ENCODE measurements around the gene BAZ1A.

DNA sequence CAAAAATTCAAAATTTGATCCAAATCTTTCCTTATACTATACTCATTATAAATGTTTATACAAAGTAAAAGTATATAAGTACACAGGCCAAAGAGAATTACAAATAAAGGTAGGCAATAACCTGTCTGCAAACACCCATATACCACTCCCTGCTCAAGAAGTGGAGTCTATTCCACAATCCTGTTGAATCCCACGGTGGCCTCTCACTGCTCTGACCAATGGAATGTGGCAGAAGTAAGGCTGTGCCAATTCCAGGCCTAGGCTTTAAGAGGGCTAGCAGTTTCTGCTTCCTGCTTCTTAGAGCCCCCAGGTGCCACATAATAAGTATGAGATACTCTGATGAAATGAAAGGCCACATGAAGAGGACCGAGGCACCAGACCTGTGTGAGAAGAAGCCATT, 80.9 kb downstream of the BAZ1A start:
- TF ChIP-seq, protein P1, sequence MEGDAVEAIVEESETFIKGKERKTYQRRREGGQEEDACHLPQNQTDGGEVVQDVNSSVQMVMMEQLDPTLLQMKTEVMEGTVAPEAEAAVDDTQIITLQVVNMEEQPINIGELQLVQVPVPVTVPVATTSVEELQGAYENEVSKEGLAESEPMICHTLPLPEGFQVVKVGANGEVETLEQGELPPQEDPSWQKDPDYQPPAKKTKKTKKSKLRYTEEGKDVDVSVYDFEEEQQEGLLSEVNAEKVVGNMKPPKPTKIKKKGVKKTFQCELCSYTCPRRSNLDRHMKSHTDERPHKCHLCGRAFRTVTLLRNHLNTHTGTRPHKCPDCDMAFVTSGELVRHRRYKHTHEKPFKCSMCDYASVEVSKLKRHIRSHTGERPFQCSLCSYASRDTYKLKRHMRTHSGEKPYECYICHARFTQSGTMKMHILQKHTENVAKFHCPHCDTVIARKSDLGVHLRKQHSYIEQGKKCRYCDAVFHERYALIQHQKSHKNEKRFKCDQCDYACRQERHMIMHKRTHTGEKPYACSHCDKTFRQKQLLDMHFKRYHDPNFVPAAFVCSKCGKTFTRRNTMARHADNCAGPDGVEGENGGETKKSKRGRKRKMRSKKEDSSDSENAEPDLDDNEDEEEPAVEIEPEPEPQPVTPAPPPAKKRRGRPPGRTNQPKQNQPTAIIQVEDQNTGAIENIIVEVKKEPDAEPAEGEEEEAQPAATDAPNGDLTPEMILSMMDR (IDR thresholded peaks at IDR 0.05), result no peak
- TF ChIP-seq ZNF121 (CRISPR knock-in tag; IDR thresholded peaks at IDR 0.05) (no peak), CREM (CRISPR knock-in tag; IDR thresholded peaks at IDR 0.05) (no peak), HMGA2 (CRISPR knock-in tag; IDR thresholded peaks at IDR 0.05) (no peak)

All from WTC11 (cell line).